Activated CD4-positive, alpha-beta T cell treated with anti-CD3 and anti-CD28 coated beads, Interleukin-2, amount 10 ng/mL, durations not matched to agents 7 days and 5 days (primary cell): ENCODE measurements around the gene LPAR6. TPM values are rescaled to one million over a fixed set of nuclear protein-coding genes. Genes with fewer than 3 reads are reported as not detected.
"Not testable (repeated sequence)": the region's sequence is repeated elsewhere in the genome, so short reads cannot be mapped to it uniquely, and the experiment has no call there.

Experiments
- CTCF ChIA-PET: fragments of 350-600 bp; sonication (Branson Sonifier 250); formaldehyde crosslinking; loops from one replicate; lab custom pipeline; 2021; ENCODE audit warnings: antibody characterized with exemption; lab: Charles Lee
- POLR2A ChIA-PET: fragments of 350-600 bp; sonication (Branson Sonifier 250); formaldehyde crosslinking; loops from one replicate; lab custom pipeline; 2021; ENCODE audit warnings: antibody characterized with exemption; lab: Charles Lee
- DNase-seq: peaks from one replicate; pipeline ENCODE4 v3.0.0-alpha.2; 2020
- H3K27ac Mint-ChIP-seq: one replicate; pipeline ENCODE4 v1.8.0; 2021; ENCODE audit warnings: mild to moderate bottlenecking, moderate library complexity, mixed read lengths
- H3K27me3 Mint-ChIP-seq: one replicate; pipeline ENCODE4 v1.8.0; 2021; ENCODE audit warnings: mixed read lengths
- H3K36me3 Mint-ChIP-seq: one replicate; pipeline ENCODE4 v1.8.0; 2021; ENCODE audit warnings: low read depth, mixed read lengths
- H3K4me1 Mint-ChIP-seq: one replicate; pipeline ENCODE4 v1.8.0; 2021; ENCODE audit warnings: mixed read lengths
- H3K4me3 Mint-ChIP-seq: one replicate; pipeline ENCODE4 v1.8.0; 2021; ENCODE audit warnings: mild to moderate bottlenecking, moderate library complexity, mixed read lengths
- H3K9me3 Mint-ChIP-seq: one replicate; pipeline ENCODE4 v1.8.0; 2021; ENCODE audit warnings: mixed read lengths
- total RNA-seq, 2 experiments: library from RNA; stranded (reverse); gene quantifications; one replicate each; pipeline ENCODE4 v1.2.3, GENCODE V29; 2021

The LPAR6 gene
- total RNA-seq, 2 experiments from 2014 or later: 56.7 to 79.9 TPM

DNA sequence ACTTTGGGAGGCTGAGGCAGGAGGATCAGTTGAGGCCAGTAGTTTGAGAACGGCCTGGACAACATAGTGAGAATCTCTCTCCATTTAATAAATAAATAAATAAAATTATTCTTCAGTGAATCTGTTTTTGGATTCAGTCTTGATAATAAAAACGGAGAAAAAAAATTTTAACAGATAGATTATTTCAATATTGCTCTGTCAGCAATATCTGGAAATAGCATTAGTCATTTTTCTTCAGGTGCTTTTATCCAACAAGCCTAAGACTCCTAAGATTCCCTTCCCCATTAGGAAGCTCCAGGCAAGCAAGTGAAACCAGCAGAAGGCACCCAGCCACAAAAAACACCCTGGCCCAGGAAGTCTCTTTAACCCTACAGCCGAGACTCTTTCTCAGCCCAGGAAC, 21.3 kb upstream of the LPAR6 start:
- POLR2A ChIA-PET: no interaction called here
- H3K4me3 Mint-ChIP-seq: no peak overlapping the region
- peaks cover 42% of the 10 kb centered on the region for H3K36me3 Mint-ChIP-seq
- CTCF ChIA-PET: no interaction called here
- no peak overlapping the region for H3K27ac Mint-ChIP-seq
- peaks cover 3% of the 10 kb centered on the region for H3K9me3 Mint-ChIP-seq
- H3K4me1 Mint-ChIP-seq: peaks cover 44% of the 10 kb centered on the region
- DNase-seq: no peak
- no peaks in the 10 kb centered on the region for H3K27me3 Mint-ChIP-seq

DNA sequence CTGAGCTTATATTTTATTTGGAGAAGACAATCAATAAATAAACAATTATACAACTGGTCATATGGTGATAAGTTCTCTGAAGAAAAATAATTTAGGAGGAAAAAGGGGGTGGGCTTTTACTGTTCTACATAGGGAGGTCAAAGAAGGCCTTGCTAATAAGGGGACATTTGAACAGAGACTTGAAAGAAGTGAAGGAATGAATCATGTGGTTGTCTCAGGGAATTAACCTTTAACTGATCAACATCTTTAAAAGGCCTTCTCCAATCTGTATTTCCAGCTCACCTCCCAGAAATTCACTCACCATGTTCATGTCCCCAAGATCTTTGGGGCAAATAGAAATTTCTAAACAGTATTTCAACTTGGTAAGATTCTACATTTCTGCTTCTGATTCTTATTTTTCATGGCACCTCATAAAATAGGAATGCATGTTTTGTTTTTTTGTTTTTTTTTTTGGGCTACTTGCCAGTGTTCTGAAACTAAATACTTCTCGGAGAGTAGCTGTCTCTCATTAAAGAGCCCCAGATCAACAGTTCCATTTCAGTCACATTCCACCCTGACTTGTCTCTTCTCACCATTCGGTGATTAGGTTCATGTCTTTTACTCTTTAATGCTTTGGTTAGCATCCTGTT, 19.2 kb upstream of the LPAR6 start:
- DNase-seq: no peak
- CTCF ChIA-PET: no interaction called here

DNA sequence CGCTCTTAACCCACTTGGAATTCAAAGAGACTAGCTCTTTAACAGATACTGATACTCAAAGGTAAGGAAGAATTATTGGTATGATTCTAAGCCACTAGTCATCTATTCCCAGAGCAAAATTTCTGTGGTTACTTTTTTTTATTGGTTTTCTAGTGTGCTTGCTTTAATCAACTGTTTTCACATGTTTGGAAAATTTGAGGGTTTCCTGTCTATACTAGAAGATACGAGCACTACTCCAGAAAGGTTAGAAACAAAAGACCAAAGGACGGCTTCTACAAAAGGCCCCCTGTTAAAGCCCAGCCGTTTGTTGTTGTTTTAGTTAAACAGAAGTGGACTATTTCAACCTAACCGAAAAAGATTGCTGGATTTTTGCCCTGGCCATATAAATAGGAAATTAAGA, 18.5 kb upstream of the LPAR6 start:
- ChIA-PET POLR2A (no interaction called here), CTCF (no interaction called here)

More for the DNA sequence above, 19.2 kb upstream of the LPAR6 start:
- Mint-ChIP-seq H3K4me3 (no peak overlapping the region), H3K4me1 (peaks cover 49% of the 10 kb centered on the region), H3K27me3 (no peaks in the 10 kb centered on the region), H3K36me3 (peaks cover 37% of the 10 kb centered on the region), H3K9me3 (peaks cover 3% of the 10 kb centered on the region), H3K27ac (no peak overlapping the region)
- POLR2A ChIA-PET: no interaction called here

DNA sequence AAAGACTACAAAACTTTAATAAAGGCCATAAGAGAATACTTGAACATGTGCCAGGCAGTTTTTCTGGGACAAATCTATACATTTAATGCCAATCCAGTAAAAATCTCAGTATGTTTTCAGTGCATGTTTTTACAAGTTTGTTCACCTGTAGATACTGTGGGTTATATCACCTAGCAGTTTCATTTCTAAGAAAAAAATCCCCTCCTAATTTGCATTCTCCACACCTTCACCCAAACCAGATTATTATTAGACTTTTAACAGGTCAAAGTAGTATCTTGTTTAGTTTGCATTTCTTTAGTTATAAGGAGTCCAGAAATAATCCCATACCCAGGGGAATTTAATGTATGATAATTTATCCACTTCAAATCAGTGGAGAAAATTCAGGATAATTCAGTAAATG, 17.0 kb upstream of the LPAR6 start:
- peaks cover 6% of the 10 kb centered on the region for H3K9me3 Mint-ChIP-seq
- ChIA-PET CTCF (no interaction called here), POLR2A (no interaction called here)
- peaks cover 33% of the 10 kb centered on the region for H3K36me3 Mint-ChIP-seq
- DNase-seq: no peak
- no peaks in the 10 kb centered on the region for H3K27me3 Mint-ChIP-seq
- H3K4me1 Mint-ChIP-seq: peaks cover 32% of the 10 kb centered on the region
- no peak overlapping the region for H3K4me3 Mint-ChIP-seq
- H3K27ac Mint-ChIP-seq: no peak overlapping the region

More for the DNA sequence above, 18.5 kb upstream of the LPAR6 start:
- Mint-ChIP-seq H3K4me3 (no peak overlapping the region), H3K27me3 (no peaks in the 10 kb centered on the region), H3K4me1 (peaks cover 43% of the 10 kb centered on the region), H3K9me3 (peaks cover 8% of the 10 kb centered on the region), H3K27ac (peak overlapping the region; percentile 5), H3K36me3 (peaks cover 41% of the 10 kb centered on the region)
- DNase-seq: no peak

DNA sequence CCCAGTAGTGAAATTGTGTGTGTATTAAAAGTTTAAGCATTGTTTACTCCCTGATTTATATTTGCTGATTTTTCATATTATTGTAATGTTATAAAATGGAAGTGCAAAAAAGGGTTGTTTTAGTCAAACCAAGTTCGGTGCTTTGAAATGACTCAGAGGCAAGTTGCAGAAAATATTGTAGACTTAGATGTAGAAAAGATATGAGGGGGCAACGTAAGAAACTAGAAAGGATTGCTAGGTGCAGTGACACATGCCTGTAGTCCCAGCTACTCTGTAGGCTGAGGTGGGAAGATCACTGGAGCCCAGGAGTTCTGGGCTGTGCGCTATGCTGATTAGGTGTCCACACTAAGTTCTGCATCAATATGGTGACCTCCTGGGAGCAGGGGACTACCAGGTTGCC, 16.1 kb upstream of the LPAR6 start:
- Mint-ChIP-seq H3K9me3 (peaks cover 11% of the 10 kb centered on the region), H3K4me3 (no peak overlapping the region), H3K27me3 (no peaks in the 10 kb centered on the region), H3K36me3 (peaks cover 31% of the 10 kb centered on the region), H3K27ac (no peak overlapping the region), H3K4me1 (peaks cover 29% of the 10 kb centered on the region)
- CTCF ChIA-PET: interaction anchor here (1.0 to 1.3 kb wide), 2 partner anchors 9 to 13 kb away, joined by 3 to 6 read pairs; no protein-coding TSS in a partner anchor
- no peak for DNase-seq
- POLR2A ChIA-PET: no interaction called here

DNA sequence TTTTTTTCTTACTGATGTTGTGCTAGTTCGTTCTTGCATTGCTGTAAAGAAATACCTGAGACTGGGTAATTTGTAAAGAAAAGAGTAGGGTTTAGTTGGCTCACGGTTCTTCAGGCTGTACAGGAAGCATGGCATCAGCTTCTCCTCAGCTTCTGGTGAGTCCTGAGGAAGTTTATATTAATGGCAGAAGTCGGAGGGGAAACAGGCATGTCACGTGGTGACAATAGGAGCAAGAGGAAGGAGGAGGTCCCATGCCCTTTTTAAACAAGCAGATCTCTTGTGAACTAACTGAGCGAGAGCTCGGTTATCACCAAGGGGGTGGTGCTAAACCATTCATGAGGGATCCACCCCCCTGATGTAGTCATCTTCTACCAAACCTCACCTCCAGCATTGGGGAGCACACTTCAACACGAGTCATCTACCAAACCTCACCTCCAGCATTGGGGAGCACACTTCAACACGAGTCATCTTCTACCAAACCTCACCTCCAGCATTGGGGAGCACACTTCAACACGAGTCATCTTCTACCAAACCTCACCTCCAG, 13.9 kb upstream of the LPAR6 start:
- CTCF ChIA-PET: interaction anchor here (0.9 to 1.1 kb wide), 3 partner anchors 16 to 59 kb away, joined by 3 read pairs; no protein-coding TSS in a partner anchor
- H3K27me3 Mint-ChIP-seq, DNase-seq, H3K4me3 Mint-ChIP-seq, POLR2A ChIA-PET, H3K27ac Mint-ChIP-seq: not testable (repeated sequence)
- Mint-ChIP-seq H3K36me3 (peaks cover 37% of the 10 kb centered on the region), H3K4me1 (peaks cover 23% of the 10 kb centered on the region), H3K9me3 (peaks cover 16% of the 10 kb centered on the region)

DNA sequence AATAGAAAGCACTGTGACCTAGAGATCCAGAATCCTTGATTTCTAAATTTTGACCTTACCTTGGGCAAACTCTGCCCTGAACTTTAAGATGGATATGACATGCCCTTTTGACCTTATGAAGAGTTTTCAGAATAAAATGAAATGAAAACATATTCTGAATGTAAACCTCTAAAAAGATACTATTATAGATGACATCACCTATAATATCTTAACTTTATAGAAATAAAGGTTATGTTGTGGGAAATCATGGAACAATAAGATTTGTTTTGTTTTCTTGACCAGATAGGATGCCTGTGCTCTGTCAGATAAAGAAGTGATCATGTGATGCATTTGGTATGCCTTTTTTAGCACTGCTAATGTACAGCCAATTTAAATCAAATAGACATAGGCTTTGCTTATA, 13.1 kb upstream of the LPAR6 start:
- ChIA-PET CTCF (interaction anchor here (0.9 to 1.1 kb wide), 3 partner anchors 17 to 59 kb away, joined by 3 read pairs; no protein-coding TSS in a partner anchor), POLR2A (no interaction called here)
- H3K4me1 Mint-ChIP-seq: peaks cover 16% of the 10 kb centered on the region
- no peaks in the 10 kb centered on the region for H3K27me3 Mint-ChIP-seq
- no peak overlapping the region for H3K4me3 Mint-ChIP-seq
- no peak for DNase-seq
- peaks cover 38% of the 10 kb centered on the region for H3K36me3 Mint-ChIP-seq
- peaks cover 20% of the 10 kb centered on the region for H3K9me3 Mint-ChIP-seq
- no peak overlapping the region for H3K27ac Mint-ChIP-seq

DNA sequence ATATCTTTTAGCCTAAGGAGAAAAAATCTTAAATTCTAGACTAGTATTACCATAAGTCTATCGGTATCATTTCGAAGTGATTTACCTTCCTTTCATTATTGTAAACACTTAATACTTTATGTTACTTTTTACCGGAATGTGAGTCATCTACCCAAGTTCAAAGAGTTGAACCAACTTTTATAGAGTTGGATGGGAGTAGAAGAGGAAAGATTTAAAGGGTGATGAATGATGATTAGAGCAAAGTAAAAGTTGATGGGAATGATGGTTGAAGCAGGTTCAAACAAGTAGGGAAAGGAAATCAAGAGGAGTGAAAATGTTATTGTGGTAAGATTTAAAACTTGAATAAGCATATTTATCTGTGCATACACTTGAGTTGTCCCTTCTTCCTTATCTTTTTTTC, 11.3 kb upstream of the LPAR6 start:
- peaks cover 44% of the 10 kb centered on the region for H3K36me3 Mint-ChIP-seq
- POLR2A ChIA-PET: no interaction called here

DNA sequence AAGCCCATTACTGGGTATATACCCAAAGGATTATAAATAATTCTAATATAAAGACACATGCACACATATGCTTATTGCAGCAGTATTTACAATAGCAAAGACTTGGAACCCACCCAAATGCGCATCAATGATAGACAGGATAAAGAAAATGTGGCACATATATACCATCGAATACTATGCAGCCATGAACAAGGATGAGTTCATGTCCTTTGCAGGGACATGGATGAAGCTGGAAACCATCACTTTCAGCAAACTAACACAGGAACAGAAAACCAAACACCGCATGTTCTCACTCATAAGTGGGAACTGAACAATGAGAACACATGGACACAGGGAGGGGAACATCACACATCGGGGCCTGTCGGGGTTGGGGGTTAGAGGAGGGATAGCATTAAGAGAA, 9.1 kb upstream of the LPAR6 start:
- POLR2A ChIA-PET, H3K27me3 Mint-ChIP-seq, H3K4me3 Mint-ChIP-seq, H3K27ac Mint-ChIP-seq, DNase-seq, H3K4me1 Mint-ChIP-seq: not testable (repeated sequence)
- CTCF ChIA-PET: interaction anchor here (0.9 kb wide), 1 partner anchor 24 kb away, joined by 3 read pairs; no protein-coding TSS in a partner anchor
- H3K9me3 Mint-ChIP-seq: peaks cover 48% of the 10 kb centered on the region
- H3K36me3 Mint-ChIP-seq: peaks cover 61% of the 10 kb centered on the region

More for the DNA sequence above, 11.3 kb upstream of the LPAR6 start:
- peaks cover 31% of the 10 kb centered on the region for H3K9me3 Mint-ChIP-seq
- peaks cover 6% of the 10 kb centered on the region for H3K4me1 Mint-ChIP-seq
- CTCF ChIA-PET: no interaction called here
- H3K27me3 Mint-ChIP-seq: no peaks in the 10 kb centered on the region
- no peak overlapping the region for H3K27ac Mint-ChIP-seq
- H3K4me3 Mint-ChIP-seq: no peak overlapping the region
- DNase-seq: no peak

DNA sequence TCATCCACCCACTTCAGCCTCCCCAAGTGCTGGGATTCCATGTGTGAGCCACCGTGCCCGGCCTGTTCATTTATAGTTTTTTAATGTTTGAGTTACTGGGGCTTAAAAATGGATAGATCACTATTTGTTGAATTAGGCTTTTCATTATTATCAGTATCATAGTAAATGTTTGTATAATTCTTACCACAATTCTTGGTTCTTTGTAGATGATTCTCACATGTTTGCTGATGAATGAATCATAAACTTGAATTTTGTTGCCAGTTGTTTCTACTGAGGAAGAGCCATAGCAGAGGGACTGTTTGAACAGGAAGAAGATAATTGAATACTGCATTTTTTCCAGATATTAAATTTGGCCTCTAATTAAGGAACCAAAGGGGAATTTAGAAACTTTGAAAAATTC, 2.6 kb upstream of the LPAR6 start:
- Mint-ChIP-seq H3K27me3 (no peaks in the 10 kb centered on the region), H3K4me1 (peaks cover 19% of the 10 kb centered on the region), H3K27ac (no peak overlapping the region), H3K9me3 (peaks cover 30% of the 10 kb centered on the region), H3K36me3 (peaks cover 66% of the 10 kb centered on the region), H3K4me3 (no peak overlapping the region)
- CTCF ChIA-PET: interaction anchor here (2.7 kb wide), 1 partner anchor 13 kb away, joined by 6 read pairs; no protein-coding TSS in a partner anchor
- DNase-seq: no peak
- POLR2A ChIA-PET: no interaction called here

DNA sequence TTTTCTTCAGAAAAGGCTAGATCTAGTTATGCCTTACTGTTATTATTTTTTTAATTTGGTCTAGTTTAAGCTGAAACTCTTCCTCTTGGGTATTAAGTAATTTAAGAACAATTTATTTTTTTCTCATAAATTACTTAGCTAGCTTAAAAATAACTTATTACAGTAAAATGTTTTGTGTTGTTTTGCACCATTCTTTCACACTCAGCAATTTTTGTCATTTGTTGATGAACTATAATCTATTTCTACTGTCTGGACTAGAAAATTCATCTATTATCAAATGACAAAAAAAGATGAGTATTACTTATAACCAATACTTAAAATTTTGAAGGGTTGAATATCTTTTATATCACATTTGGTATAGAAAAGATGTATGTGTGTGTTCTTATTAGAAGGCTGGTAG, 1.6 kb upstream of the LPAR6 start:
- H3K27ac Mint-ChIP-seq: no peak overlapping the region
- H3K27me3 Mint-ChIP-seq: no peaks in the 10 kb centered on the region
- no peak for DNase-seq
- H3K4me1 Mint-ChIP-seq: peaks cover 29% of the 10 kb centered on the region
- no peak overlapping the region for H3K4me3 Mint-ChIP-seq
- peaks cover 23% of the 10 kb centered on the region for H3K9me3 Mint-ChIP-seq
- ChIA-PET CTCF (interaction anchor here (0.6 to 2.7 kb wide), 3 partner anchors 11 to 21 kb away, joined by 3 to 6 read pairs (median 4); no protein-coding TSS in a partner anchor), POLR2A (interaction anchor here (0.6 kb wide), 1 partner anchor 164 kb away, joined by 4 read pairs; no protein-coding TSS in a partner anchor)
- H3K36me3 Mint-ChIP-seq: peaks cover 67% of the 10 kb centered on the region

DNA sequence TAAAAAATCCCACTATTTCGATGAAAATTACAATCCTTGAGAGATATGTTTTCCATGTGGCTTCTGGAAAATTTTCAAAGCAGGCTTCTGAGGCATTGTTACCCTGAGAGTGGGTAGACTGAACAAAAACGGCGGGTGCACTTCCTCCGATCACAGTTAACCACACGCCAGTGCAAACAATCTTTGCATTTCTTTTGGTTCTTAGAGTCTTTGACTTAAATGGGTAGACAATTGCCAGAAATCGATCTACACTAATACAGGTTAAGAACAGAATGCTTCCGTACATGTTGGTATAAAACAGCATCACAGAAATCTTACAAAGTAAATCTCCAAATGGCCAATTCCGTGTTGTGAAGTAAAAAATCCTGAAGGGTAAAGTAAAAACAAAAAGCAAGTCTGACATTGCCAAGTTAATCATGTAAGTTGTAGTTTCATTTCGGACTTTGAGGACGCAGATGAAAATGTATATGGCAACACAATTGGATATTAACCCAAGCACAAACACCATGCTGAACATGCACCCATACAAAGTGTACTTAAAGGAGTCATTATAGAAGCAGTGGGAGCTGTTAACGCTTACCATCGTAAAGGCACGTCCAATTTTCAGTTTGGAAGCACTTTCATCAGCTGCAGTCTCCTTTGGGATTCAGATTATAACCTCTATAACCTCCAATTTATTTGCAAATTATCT, 927 bp downstream of the LPAR6 start:
- Mint-ChIP-seq H3K4me3 (peak overlapping the region; percentile 92), H3K4me1 (peaks cover 47% of the 10 kb centered on the region), H3K27me3 (no peaks in the 10 kb centered on the region), H3K36me3 (peaks cover 64% of the 10 kb centered on the region), H3K27ac (peak overlapping the region; percentile 91), H3K9me3 (peaks cover 4% of the 10 kb centered on the region)
- POLR2A ChIA-PET: interaction anchor here (0.6 to 1.2 kb wide), 3 partner anchors 10 to 167 kb away, joined by 3 read pairs; no protein-coding TSS in a partner anchor
- DNase-seq: peak; percentile 56
- CTCF ChIA-PET: interaction anchor here (1.0 kb wide), 1 partner anchor 18 kb away, joined by 4 read pairs; no protein-coding TSS in a partner anchor
